ENCODE measurements around the gene ACACA. TPM values are rescaled to one million over a fixed set of nuclear protein-coding genes. Genes with fewer than 3 reads are reported as not detected.

Gene ACACA
- total RNA-seq, 2 experiments from 2014 or later = 58.9 to 64.0 TPM

DNA sequence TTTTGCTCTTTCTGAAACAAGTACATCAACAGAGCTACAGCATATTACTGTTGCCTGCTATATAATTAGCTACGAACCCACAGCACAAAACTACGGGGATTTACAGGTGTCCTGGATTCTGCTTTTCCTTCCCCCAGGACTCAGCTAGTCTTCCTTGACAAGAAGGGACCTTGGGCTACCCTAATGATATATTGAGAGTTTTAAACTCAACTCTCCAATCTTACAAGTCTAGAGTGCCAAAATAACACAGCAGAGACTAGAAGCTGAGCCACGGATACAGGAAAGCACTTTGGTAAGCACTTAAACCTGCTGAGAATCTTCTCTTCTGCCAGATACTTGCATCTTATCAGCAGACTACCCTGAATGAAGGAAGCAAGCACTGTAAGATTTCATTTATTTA, 192.2 kb downstream of the ACACA start:
- POLR2A ChIA-PET = interaction anchor here (0.6 to 0.7 kb wide), 2 partner anchors 97 to 134 kb away, joined by 4 read pairs; no protein-coding TSS in a partner anchor
- CTCF ChIA-PET = interaction anchor here (0.7 to 1.9 kb wide), 5 partner anchors 9 to 589 kb away, joined by 3 to 6 read pairs (median 4); no protein-coding TSS in a partner anchor
- Mint-ChIP-seq H3K36me3 (ENCODE audit: low read depth) (peaks cover 11% of the 10 kb centered on the region), H3K27me3 (ENCODE audit: low read depth) (no peaks in the 10 kb centered on the region), H3K4me3 (no peak overlapping the region), H3K4me1 (ENCODE audit: low read depth) (peaks cover 3% of the 10 kb centered on the region), H3K9me3 (ENCODE audit: insufficient read depth) (no peaks in the 10 kb centered on the region), H3K27ac (no peak overlapping the region)
- ATAC-seq = no peak
- DNase-seq = no peak

DNA sequence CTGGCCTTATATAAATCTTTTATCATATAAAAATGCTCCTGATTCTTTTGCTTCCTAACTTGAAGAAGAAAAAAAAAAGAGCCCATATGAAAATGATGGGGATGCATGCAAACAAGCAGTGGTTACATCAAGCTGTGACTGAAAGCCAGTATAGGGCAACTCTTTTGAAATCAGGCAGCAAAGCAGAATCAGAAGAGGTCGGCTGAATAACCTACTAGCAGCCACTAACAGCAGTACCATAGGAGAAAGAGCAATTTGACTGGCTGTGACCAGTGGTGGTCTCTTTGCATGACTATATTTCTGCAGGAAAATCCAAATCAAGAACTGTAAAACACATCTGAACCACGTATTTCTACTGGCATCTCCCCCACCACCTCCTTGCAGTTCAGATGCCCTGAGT, 192.7 kb downstream of the ACACA start:
- no peak for DNase-seq
- no peaks in the 10 kb centered on the region for H3K9me3 Mint-ChIP-seq (ENCODE audit: insufficient read depth)
- no peak overlapping the region for H3K4me3 Mint-ChIP-seq
- ATAC-seq = no peak
- ChIA-PET POLR2A (interaction anchor here (0.6 to 0.7 kb wide), 2 partner anchors 98 to 134 kb away, joined by 4 read pairs; no protein-coding TSS in a partner anchor), CTCF (interaction anchor here (0.7 to 1.9 kb wide), 5 partner anchors 9 to 588 kb away, joined by 3 to 6 read pairs (median 4); no protein-coding TSS in a partner anchor)
- H3K36me3 Mint-ChIP-seq (ENCODE audit: low read depth) = peaks cover 11% of the 10 kb centered on the region
- no peak overlapping the region for H3K27ac Mint-ChIP-seq
- H3K4me1 Mint-ChIP-seq (ENCODE audit: low read depth) = peaks cover 3% of the 10 kb centered on the region
- H3K27me3 Mint-ChIP-seq (ENCODE audit: low read depth) = no peaks in the 10 kb centered on the region

- Mint-ChIP-seq H3K36me3 (ENCODE audit: low read depth) (peaks cover 15% of the 10 kb centered on the region), H3K4me1 (ENCODE audit: low read depth) (peaks cover 3% of the 10 kb centered on the region), H3K4me3 (no peak overlapping the region), H3K9me3 (ENCODE audit: insufficient read depth) (no peaks in the 10 kb centered on the region), H3K27me3 (ENCODE audit: low read depth) (no peaks in the 10 kb centered on the region), H3K27ac (no peak overlapping the region)
- DNase-seq = no peak
- ChIA-PET CTCF (interaction anchor here (1.1 to 1.5 kb wide), 2 partner anchors 20 to 28 kb away, joined by 4 to 7 read pairs; no protein-coding TSS in a partner anchor), POLR2A (no interaction called here)
- no peak for ATAC-seq
These were observed 194.5 kb downstream of the ACACA start for GRCh38 chr17:37212179-37212578.

DNA sequence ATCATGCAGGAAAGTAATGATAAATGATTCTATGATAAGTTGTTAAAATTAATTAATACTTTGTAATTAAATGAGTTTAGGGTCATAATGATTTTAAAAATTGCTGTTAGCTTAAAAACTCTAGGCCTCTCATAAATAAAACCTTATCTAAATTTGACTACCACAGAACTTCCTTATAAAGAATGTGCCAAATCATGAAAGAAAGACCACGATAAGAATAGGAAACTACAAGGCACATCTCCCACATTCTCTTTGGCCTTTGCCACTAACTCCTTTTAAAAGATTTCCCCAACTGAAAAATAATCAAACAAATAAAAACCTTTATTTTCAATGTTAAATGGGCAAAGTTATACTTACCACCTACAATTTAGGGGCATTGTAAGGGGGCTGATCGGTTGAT, 195.5 kb downstream of the ACACA start:
- POLR2A ChIA-PET = interaction anchor here (0.7 kb wide), 1 partner anchor 238 kb away, joined by 3 read pairs; no protein-coding TSS in a partner anchor
- Mint-ChIP-seq H3K4me3 (no peak overlapping the region), H3K36me3 (ENCODE audit: low read depth) (peaks cover 19% of the 10 kb centered on the region), H3K27me3 (ENCODE audit: low read depth) (no peaks in the 10 kb centered on the region), H3K27ac (no peak overlapping the region), H3K9me3 (ENCODE audit: insufficient read depth) (no peaks in the 10 kb centered on the region), H3K4me1 (ENCODE audit: low read depth) (peaks cover 3% of the 10 kb centered on the region)
- no peak for DNase-seq
- CTCF ChIA-PET = interaction anchor here (1.2 to 1.7 kb wide), 3 partner anchors 21 to 29 kb away, joined by 3 to 5 read pairs (median 4); no protein-coding TSS in a partner anchor
- ATAC-seq = no peak

- Mint-ChIP-seq H3K9me3 (ENCODE audit: insufficient read depth) (no peaks in the 10 kb centered on the region), H3K27me3 (ENCODE audit: low read depth) (no peaks in the 10 kb centered on the region), H3K4me3 (no peak overlapping the region), H3K36me3 (ENCODE audit: low read depth) (peaks cover 34% of the 10 kb centered on the region), H3K27ac (no peak overlapping the region), H3K4me1 (ENCODE audit: low read depth) (peaks cover 3% of the 10 kb centered on the region)
- ChIA-PET POLR2A (no interaction called here), CTCF (no interaction called here)
- ATAC-seq = no peak
- DNase-seq = no peak
These were observed 199.5 kb downstream of the ACACA start for GRCh38 chr17:37207103-37207502.

DNA sequence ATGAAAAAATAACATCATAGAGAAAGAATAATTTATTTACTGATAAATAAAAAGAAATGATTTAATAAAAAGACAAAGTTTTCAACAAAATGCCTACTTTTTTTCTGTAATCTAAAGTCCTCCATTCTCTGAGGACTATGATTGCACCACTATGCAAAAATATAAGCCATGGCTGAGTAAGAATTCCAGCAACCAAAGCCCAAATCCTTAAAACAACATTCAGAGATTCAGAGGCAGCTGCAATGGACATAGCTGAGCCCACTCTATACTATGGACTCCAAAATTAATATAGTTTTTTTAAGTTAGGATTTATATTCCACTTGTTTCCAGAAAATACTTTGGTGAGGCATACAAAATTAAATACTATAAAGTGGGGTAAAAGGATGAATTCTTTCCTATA, 200.3 kb downstream of the ACACA start:
- Mint-ChIP-seq H3K27me3 (ENCODE audit: low read depth) (no peaks in the 10 kb centered on the region), H3K36me3 (ENCODE audit: low read depth) (peaks cover 35% of the 10 kb centered on the region), H3K4me3 (no peak overlapping the region), H3K9me3 (ENCODE audit: insufficient read depth) (no peaks in the 10 kb centered on the region), H3K27ac (no peak overlapping the region), H3K4me1 (ENCODE audit: low read depth) (peaks cover 3% of the 10 kb centered on the region)
- no peak for DNase-seq
- CTCF ChIA-PET = no interaction called here
- POLR2A ChIA-PET = no interaction called here
- no peak for ATAC-seq

DNA sequence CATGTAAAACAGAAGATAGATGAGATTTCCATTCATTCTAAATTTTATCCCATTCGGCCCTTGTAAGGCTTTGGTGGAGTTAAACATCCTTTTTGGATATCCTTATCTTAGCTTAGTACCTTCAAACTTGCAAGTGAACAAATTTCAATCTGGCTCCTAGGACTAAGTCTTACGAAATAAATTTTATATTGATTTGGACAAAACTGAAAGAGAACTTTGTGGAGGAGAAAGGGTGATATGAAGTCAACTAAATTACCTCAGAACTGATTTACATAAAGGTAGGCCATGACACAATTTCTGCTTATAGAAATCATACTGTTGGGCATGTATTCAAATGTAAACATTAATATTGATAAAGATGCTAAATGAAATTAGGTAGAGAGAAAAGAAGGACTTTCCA, 206.1 kb downstream of the ACACA start:
- Mint-ChIP-seq H3K9me3 (ENCODE audit: insufficient read depth) (no peaks in the 10 kb centered on the region), H3K36me3 (ENCODE audit: low read depth) (peaks cover 24% of the 10 kb centered on the region), H3K4me3 (no peak overlapping the region), H3K27me3 (ENCODE audit: low read depth) (no peaks in the 10 kb centered on the region), H3K27ac (no peak overlapping the region), H3K4me1 (ENCODE audit: low read depth) (no peaks in the 10 kb centered on the region)
- CTCF ChIA-PET = interaction anchor here (1.3 kb wide), 1 partner anchor 597 kb away, joined by 4 read pairs; no protein-coding TSS in a partner anchor
- POLR2A ChIA-PET = no interaction called here
- DNase-seq (no peak), ATAC-seq (no peak)

GRCh38 chr17:37197336-37197735, 209.3 kb downstream of the ACACA start:
- peaks cover 14% of the 10 kb centered on the region for H3K36me3 Mint-ChIP-seq (ENCODE audit: low read depth)
- POLR2A ChIA-PET = no interaction called here
- CTCF ChIA-PET = interaction anchor here (0.7 kb wide), 1 partner anchor 42 kb away, joined by 3 read pairs; no protein-coding TSS in a partner anchor

GRCh38 chr17:37194208-37194607, 212.4 kb downstream of the ACACA start:
- no peak overlapping the region for H3K4me3 Mint-ChIP-seq
- ChIA-PET POLR2A (interaction anchor here (0.6 kb wide), 1 partner anchor 58 kb away, joined by 7 read pairs; no protein-coding TSS in a partner anchor), CTCF (interaction anchor here (1.1 to 1.9 kb wide), 3 partner anchors 24 to 147 kb away, joined by 3 to 5 read pairs (median 4); no protein-coding TSS in a partner anchor)
- H3K4me1 Mint-ChIP-seq (ENCODE audit: low read depth) = no peaks in the 10 kb centered on the region
- ATAC-seq (no peak), DNase-seq (no peak)
- no peak overlapping the region for H3K27ac Mint-ChIP-seq
- no peaks in the 10 kb centered on the region for H3K9me3 Mint-ChIP-seq (ENCODE audit: insufficient read depth)
- no peaks in the 10 kb centered on the region for H3K27me3 Mint-ChIP-seq (ENCODE audit: low read depth)
- peaks cover 21% of the 10 kb centered on the region for H3K36me3 Mint-ChIP-seq (ENCODE audit: low read depth)

More at GRCh38 chr17:37197336-37197735, 209.3 kb downstream of the ACACA start:
- H3K4me1 Mint-ChIP-seq (ENCODE audit: low read depth) = no peaks in the 10 kb centered on the region
- no peaks in the 10 kb centered on the region for H3K27me3 Mint-ChIP-seq (ENCODE audit: low read depth)
- H3K4me3 Mint-ChIP-seq = no peak overlapping the region
- H3K9me3 Mint-ChIP-seq (ENCODE audit: insufficient read depth) = no peaks in the 10 kb centered on the region
- DNase-seq (no peak), ATAC-seq (no peak)
- no peak overlapping the region for H3K27ac Mint-ChIP-seq

DNA sequence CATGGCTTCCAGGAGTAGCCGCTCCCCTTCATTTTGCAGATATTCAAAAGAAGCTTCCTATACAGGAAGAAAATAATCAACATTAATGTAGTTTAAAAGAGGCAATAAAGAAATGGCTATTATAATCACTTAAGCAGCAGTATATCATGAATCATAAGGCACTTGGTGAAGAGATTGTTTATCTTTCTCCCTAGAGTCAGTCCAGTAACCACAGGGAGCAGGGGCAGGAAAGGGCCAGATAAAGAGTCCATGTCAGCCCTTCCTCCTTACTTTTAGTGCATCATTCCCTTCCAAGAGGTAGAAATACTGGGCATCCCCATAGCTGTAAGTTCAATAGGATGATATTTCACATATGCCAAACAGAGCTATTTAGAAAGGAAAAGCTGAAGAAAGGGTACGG, 215.4 kb downstream of the ACACA start:
- Mint-ChIP-seq H3K27me3 (ENCODE audit: low read depth) (no peaks in the 10 kb centered on the region), H3K9me3 (ENCODE audit: insufficient read depth) (no peaks in the 10 kb centered on the region), H3K27ac (no peak overlapping the region), H3K36me3 (ENCODE audit: low read depth) (peaks cover 25% of the 10 kb centered on the region), H3K4me1 (ENCODE audit: low read depth) (no peaks in the 10 kb centered on the region), H3K4me3 (no peak overlapping the region)
- ChIA-PET CTCF (interaction anchor here (0.6 to 1.4 kb wide), 5 partner anchors 11 to 182 kb away, joined by 3 to 5 read pairs (median 3); no protein-coding TSS in a partner anchor), POLR2A (interaction anchor here (0.8 kb wide), 1 partner anchor 17 kb away, joined by 3 read pairs; no protein-coding TSS in a partner anchor)
- DNase-seq (no peak), ATAC-seq (no peak)

DNA sequence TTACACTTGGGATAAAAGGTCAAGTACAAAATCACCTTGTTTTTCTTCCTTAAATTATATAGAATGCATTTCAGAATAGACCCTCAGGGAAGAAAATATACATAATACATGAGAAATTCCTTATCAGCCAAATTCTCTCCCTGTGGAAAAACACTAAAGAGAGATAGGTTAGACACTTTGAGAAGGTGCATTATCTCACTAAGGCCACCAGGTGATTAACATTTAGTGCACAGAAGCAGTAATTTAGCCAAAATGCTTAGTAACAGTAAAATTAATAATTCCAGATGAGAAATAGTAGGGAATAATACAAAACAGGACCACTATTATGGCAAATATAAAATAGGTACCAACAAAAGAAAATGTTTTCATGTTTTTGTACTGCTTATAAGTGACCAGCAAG, 216.1 kb downstream of the ACACA start:
- Mint-ChIP-seq H3K4me3 (no peak overlapping the region), H3K27me3 (ENCODE audit: low read depth) (no peaks in the 10 kb centered on the region), H3K36me3 (ENCODE audit: low read depth) (peaks cover 25% of the 10 kb centered on the region), H3K9me3 (ENCODE audit: insufficient read depth) (no peaks in the 10 kb centered on the region), H3K27ac (no peak overlapping the region), H3K4me1 (ENCODE audit: low read depth) (no peaks in the 10 kb centered on the region)
- ChIA-PET POLR2A (interaction anchor here (0.6 kb wide), 1 partner anchor 11 kb away, joined by 3 read pairs; no protein-coding TSS in a partner anchor), CTCF (interaction anchor here (0.6 to 1.4 kb wide), 4 partner anchors 11 to 183 kb away, joined by 3 to 5 read pairs (median 4); no protein-coding TSS in a partner anchor)
- ATAC-seq (no peak), DNase-seq (no peak)

DNA sequence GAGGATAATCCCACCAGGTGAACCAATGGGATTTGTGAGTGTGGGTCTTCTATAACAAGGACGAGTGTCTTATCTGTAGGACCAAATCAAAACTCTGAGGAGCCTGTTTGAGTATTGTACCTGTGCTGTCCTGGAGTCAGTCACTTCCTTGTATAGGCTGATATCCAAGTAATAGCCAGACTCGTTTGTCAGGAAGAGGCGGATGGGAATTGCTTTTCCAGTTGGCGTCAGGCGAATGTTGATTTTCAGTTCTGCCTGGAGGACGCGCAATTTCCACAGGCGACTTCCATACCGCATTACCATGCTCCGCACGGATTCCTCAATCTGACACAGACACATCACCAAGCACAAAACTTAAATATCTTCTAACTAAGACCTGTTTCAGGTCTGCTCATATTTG, 218.5 kb downstream of the ACACA start:
- Mint-ChIP-seq H3K4me3 (no peak overlapping the region), H3K4me1 (ENCODE audit: low read depth) (no peaks in the 10 kb centered on the region), H3K9me3 (ENCODE audit: insufficient read depth) (no peaks in the 10 kb centered on the region), H3K36me3 (ENCODE audit: low read depth) (peaks cover 25% of the 10 kb centered on the region), H3K27me3 (ENCODE audit: low read depth) (no peaks in the 10 kb centered on the region), H3K27ac (no peak overlapping the region)
- ChIA-PET CTCF (interaction anchor here (1.7 kb wide), 1 partner anchor 22 kb away, joined by 5 read pairs; no protein-coding TSS in a partner anchor), POLR2A (no interaction called here)
- DNase-seq (no peak), ATAC-seq (no peak)
